ENCODE data around the gene ZNF302. TPM values are rescaled to one million over a fixed set of nuclear protein-coding genes. Genes with fewer than 3 reads are reported as not detected.
"Not testable (repeated sequence)": the region's sequence is repeated elsewhere in the genome, so short reads cannot be mapped to it uniquely, and the experiment has no call there.

ZNF302 gene
- polyA plus RNA-seq (ENCODE audit: insufficient read length in 12 of 12): 1,000 to 10,000 TPM in 1 of 12 donors, 10 to 100 TPM in 11; 36.5 to 1,194 (median 61.1) TPM
- long read RNA-seq, donor 1, transcript ZNF302-201 (5 exons, 2,590 nt): major isoform, 6 of 14 reads
- long read RNA-seq, donor 1, partial matches to known transcripts: 0 of 14 reads
- long read RNA-seq, donor 1, other reads (novel, unspliced or antisense): 0 of 14 reads
- long read RNA-seq, donor 2, transcript ZNF302-203 (5 exons, 2,600 nt): major isoform, 5 of 13 reads
- long read RNA-seq, donor 2, partial matches to known transcripts: 0 of 13 reads
- long read RNA-seq, donor 2, other reads (novel, unspliced or antisense): 0 of 13 reads
- long read RNA-seq, donor 3, partial matches to known transcripts: 0 of 2 reads
- long read RNA-seq, donor 3, other reads (novel, unspliced or antisense): 0 of 2 reads
- long read RNA-seq, donor 4, partial matches to known transcripts: 0 of 1 reads
- long read RNA-seq, donor 4, other reads (novel, unspliced or antisense): 0 of 1 reads
- long read RNA-seq, donor 5, partial matches to known transcripts: 13 of 38 reads
- long read RNA-seq, donor 5, other reads (novel, unspliced or antisense): 10 of 38 reads
- long read RNA-seq, donor 6, partial matches to known transcripts: 0 of 5 reads
- long read RNA-seq, donor 6, other reads (novel, unspliced or antisense): 0 of 5 reads
- long read RNA-seq, donor 7, partial matches to known transcripts: 0 of 7 reads
- long read RNA-seq, donor 7, other reads (novel, unspliced or antisense): 0 of 7 reads
- long read RNA-seq, donor 8, transcript ZNF302-201 (5 exons, 2,590 nt): major isoform, 6 of 22 reads
- long read RNA-seq, donor 8, partial matches to known transcripts: 0 of 22 reads
- long read RNA-seq, donor 8, other reads (novel, unspliced or antisense): 10 of 22 reads
- long read RNA-seq, donor 9, transcript ZNF302-203 (5 exons, 2,600 nt): major isoform, 6 of 12 reads
- long read RNA-seq, donor 9, partial matches to known transcripts: 0 of 12 reads
- long read RNA-seq, donor 9, other reads (novel, unspliced or antisense): 0 of 12 reads
- long read RNA-seq, donor 10, partial matches to known transcripts: 0 of 5 reads
- long read RNA-seq, donor 10, other reads (novel, unspliced or antisense): 0 of 5 reads
- long read RNA-seq, donor 11, partial matches to known transcripts: 0 of 15 reads
- long read RNA-seq, donor 11, other reads (novel, unspliced or antisense): 0 of 15 reads

DNA sequence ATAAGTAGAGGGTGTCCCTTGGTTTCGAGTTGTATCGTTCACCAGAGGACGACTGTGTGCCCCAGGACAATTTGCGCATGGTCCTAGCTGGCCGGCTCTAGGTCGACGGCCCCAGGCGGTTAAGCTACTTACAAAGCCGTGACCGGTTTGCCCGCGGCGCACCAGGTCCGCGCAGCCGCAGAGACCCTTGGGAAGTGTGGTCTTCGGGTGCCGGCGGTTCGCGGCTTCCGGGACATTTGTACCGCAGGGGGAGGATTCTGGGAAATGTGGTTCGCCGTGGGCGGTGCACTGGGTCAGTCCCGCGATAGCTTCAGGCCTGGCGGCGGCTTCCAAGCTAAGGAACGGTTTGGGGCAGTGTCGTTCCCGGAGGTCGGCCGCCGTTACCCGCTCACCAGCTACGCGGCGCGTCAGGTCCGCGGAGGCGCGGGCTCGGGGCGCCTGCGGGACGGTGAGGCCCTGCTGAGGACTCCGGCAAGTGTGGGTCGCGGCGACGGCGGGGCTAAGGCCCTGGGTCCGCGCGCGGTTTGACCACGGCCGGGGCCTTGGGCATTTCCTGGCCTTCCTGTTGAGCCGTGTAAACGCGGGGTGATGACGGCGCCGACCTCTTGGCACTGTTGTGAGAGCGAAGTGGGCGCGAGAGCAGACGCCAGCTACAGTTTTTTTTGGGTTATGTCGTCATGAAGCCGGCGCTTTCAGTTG lies at the start of gene ZNF302:
ZNF302 (plus strand) TSS at position 293 of the 699 bp plus-strand sequence. CDS start 1,127 bp downstream, outside the sequence.
- peak; percentile 97 for DNase-seq

DNA sequence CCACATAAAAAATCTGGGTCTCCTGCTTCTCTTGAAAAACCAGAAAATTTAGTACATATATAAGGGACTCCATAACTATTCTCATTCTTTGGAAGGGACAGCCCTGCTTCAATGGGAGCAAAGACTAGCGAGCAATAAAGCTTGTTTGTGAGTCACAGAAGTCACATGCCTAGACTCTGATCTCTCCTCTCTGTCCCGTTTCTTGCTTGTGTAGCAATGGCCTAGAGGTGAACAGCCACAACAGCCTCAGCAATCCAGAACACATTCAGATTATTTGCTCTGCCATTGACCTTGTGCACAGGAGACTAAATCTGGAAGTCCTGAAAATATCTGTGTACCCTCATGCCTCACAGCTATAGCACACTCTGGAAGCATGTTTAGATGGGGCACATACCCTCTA lies 43.7 kb upstream of the ZNF302 start:
- no peak for DNase-seq

- peak; percentile 35 for DNase-seq
Measured at GRCh38 chr19:34639491-34640085, 37.9 kb upstream of the ZNF302 start.

- DNase-seq: no peak
Measured at GRCh38 chr19:34642241-34642640, 35.2 kb upstream of the ZNF302 start.

GRCh38 chr19:34644991-34645461 lies 32.5 kb upstream of the ZNF302 start:
- DNase-seq: peak; percentile 2

- peak; percentile 19 for DNase-seq
Measured at GRCh38 chr19:34645551-34645950, 31.9 kb upstream of the ZNF302 start.

GRCh38 chr19:34649886-34650543 lies 27.5 kb upstream of the ZNF302 start:
- no peak for DNase-seq

DNA sequence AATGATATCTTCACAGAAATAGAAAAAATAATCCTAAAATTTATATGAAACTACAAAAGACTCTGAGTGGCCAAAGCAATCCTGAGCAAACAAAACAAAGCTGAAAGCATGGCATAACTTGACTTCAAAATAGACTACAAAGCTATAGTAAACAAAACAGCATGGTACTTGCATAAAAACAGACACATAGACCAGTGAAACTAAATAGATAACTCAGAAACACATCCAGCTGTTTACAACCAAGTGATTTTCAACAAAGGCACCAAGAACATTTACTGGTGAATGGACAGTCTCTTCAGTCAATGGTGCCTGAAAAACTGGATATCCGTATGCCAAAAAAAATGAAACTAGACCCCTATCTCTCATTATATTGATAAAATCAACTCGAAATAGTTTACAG lies 25.7 kb upstream of the ZNF302 start:
- no peak for DNase-seq

- no peak for DNase-seq
Measured at GRCh38 chr19:34654796-34655195, 22.7 kb upstream of the ZNF302 start.

- DNase-seq: no peak
Measured at GRCh38 chr19:34655651-34656050, 21.8 kb upstream of the ZNF302 start.

- DNase-seq: no peak
Measured at GRCh38 chr19:34661357-34661756, 16.1 kb upstream of the ZNF302 start.

- DNase-seq: no peak
Measured at GRCh38 chr19:34662919-34663318, 14.6 kb upstream of the ZNF302 start.

- no peak for DNase-seq
Measured at GRCh38 chr19:34664168-34664567, 13.3 kb upstream of the ZNF302 start.

DNA sequence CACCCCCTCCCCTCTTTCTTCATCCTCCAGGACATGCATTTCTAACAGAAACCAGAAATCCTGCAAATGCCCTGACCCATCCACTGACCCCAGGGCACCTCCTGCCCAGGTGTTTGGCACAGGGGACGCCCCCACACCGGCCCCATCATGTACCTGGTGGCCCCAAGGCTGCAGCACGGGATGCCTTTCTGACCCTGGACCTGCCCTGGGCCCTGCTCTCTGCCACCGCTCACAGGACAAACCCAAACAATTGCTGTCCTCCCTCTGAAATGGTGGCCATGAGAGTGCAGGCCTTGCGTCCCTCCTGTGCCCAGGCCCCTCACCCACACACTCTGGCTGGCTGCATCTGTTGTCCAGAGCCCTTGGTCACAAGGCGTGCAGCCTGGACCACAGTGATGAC lies 12.6 kb upstream of the ZNF302 start:
- DNase-seq: no peak

GRCh38 chr19:34665275-34665674 lies 12.2 kb upstream of the ZNF302 start:
- not testable (repeated sequence) for DNase-seq

DNA sequence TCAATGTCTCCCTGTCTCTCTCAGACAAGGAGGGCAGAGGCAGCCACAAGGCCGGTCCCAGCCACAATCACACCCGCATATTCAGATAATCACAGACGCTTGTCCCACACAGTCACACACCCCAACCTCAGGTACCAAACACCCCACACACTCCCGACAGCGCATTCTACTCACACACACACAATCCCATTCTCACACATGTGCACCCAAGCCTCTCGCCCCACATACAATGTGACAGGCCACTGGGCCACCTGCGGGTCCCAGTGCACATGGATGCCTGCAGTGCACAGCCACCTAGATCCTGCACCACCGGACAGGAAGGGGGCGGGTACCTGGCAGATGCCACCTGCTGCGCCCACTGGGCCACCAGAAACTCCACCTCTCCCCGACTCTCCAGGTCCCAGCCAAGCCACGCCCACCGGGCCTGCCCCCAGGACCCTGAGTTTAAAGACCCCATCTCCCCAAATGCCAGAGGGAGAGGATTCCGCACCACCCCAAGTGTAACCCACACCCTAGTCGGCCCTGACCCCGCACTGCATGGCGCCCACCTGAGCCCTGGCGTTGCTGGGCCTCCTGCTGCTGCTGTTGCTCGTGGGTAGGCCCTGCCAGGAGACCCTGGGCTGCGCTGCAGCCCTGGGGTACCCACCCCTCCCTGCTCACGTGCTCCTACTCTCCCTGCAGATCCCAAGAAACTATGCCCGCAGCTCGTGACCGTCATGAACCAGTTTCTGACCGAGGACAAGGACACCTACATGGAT lies 11.1 kb upstream of the ZNF302 start:
- DNase-seq: no peak

DNA sequence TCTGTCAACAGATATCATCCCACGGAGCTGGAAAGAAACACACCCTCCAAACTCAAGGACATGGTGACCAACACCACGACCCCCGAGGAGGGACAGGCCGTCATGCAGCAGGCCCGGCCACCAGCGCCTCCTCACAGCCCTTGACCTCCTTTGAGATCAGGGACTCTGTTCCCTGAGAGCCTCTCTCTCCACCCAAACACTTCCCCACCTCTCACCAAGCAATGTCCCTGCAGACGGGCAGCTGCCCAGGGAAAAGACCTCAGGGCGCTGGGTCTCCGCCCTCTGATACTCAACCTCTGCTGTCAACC lies 10.6 kb upstream of the ZNF302 start:
- DNase-seq: no peak

DNA sequence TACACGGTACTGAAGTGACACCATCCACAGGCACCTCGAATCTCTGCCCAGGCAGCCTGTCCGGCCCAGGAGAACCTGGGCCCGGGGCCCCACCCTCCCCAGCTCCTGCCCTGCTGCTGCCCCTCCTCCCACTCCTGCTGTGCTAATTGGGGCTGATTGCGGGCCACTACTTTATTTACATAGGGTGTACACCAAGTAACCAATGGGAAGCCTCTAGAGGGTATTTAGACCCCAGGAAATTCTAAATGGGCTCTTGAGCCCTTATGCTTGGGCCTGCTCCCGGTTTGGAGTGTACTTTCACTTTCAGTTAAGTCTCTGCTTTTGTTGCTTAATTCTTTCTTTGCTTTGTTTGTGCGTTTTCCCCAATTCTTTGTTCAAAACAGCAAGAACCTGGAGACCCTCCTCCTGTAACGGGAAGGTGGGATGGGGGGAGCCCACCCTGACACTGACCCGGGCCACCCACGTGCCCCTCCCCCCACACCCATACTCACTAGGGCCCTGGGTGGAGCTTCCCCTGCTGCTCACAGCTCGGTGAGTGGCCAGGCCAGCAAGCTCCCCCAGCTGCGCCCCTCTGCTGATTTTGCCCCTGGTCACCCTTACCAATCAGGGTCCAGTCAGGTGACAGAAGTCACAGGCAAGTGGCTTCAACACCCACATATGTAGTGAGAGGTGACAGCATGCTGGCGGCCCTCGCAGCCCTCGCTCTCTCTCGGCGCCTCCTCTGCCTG lies 10.0 kb upstream of the ZNF302 start:
- DNase-seq: no peak
